AG10803 (cell line): Measurements from ENCODE around the gene SYNGR1.

Experiments used
- DNase-seq: peaks from one replicate; pipeline ENCODE4 v3.0.0; 2010; ENCODE audit warnings: low read depth
- H3K4me3 ChIP-seq: 2 replicates; pipeline ENCODE4 v1.5.1; 2011; ENCODE audit warnings: mild to moderate bottlenecking, low read length, control low read depth
- TF ChIP-seq, protein P1 (sequence below): conservative IDR thresholded peaks from 2 replicates; pipeline ENCODE4 v1.5.1; 2011; ENCODE audit warnings: mild to moderate bottlenecking, low read length, control low read depth, inconsistent platforms

Gene SYNGR1

DNA sequence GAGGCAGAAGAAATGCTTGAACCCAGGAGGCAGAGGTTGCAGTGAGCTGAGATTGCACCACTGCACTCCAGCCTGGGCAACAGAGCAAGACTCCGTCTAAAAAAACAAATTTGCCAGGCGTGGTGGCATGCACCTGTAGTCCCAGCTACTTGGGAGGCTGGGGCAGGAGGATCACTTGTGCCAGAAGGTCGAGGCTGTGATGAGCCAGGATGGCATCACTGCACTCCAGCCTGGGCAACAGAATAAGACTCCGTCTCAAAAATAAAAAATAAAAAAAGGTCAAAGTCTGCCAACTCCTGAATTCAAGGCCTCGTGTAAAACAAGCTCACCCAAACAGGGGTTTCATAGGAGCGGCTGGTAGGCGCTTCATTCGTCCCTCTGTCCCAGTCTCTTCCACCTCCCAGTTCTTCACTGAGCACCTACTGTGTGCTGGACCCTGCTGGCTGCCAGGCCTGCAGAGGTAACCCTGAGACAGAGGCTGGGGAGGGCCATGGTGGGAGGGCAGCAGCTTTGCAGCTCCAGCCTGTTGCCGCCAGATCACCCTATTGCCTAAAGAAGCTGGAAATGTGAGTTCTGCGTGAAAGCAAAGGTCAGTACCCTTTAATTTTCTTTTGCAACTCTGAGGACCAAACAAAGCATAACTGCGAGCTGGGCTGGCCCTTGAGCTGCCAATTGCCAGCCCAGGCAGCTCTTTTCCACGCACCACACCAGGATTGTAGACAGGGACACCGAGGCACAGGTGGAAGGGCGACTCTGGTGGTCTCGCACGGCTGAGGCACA lies 45.7 kb upstream of the SYNGR1 start:
- DNase-seq, result no peak
- no peak overlapping the region for H3K4me3 ChIP-seq
- TF ChIP-seq, protein P1, sequence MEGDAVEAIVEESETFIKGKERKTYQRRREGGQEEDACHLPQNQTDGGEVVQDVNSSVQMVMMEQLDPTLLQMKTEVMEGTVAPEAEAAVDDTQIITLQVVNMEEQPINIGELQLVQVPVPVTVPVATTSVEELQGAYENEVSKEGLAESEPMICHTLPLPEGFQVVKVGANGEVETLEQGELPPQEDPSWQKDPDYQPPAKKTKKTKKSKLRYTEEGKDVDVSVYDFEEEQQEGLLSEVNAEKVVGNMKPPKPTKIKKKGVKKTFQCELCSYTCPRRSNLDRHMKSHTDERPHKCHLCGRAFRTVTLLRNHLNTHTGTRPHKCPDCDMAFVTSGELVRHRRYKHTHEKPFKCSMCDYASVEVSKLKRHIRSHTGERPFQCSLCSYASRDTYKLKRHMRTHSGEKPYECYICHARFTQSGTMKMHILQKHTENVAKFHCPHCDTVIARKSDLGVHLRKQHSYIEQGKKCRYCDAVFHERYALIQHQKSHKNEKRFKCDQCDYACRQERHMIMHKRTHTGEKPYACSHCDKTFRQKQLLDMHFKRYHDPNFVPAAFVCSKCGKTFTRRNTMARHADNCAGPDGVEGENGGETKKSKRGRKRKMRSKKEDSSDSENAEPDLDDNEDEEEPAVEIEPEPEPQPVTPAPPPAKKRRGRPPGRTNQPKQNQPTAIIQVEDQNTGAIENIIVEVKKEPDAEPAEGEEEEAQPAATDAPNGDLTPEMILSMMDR, result no peak

DNA sequence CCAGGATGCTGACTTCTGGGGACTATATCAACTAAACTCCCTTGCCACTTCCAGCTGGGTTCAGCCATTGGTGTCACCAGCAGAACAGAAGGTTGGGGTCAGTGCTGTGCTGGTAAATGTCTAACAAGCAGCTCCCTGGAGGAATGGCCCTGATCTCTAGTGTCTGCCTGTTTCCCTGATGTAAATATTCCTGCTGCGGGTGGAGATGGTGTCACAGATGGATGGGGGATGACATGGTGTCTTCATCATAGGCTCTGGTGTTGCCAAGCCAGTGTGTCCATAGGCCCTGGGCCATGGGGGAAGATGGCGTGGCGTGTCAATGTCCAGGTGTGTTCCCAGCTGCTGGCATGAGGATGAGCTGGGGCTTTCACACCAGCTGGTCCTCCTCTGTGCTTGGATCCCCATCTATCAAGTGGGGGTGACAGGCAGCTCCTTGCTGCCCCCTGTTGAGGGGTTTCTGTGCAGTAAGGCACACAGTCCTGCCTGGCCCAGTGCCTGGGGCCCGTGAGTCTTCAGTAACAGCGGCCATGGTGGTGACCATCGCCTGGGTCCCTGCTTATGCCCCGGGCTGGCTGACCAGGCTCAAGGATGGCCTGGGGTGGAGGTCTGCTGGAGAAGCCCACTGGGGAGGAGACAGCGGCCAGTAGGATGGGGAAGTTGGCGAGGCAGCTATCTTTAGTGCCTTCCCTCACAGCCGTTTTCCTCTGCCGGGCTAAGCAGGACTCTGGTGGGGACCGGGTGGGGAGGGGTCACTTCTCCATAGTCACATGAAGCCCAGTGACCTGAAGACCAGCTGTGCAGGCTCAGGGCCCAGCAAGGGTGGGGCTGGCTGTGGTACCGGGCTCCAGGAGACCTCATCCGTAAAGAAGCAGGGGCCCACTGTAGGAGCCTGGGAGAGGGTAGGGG lies 43.1 kb upstream of the SYNGR1 start:
- no peak overlapping the region for H3K4me3 ChIP-seq
- TF ChIP-seq, protein P1, result peak; percentile 19
- DNase-seq, result no peak

DNA sequence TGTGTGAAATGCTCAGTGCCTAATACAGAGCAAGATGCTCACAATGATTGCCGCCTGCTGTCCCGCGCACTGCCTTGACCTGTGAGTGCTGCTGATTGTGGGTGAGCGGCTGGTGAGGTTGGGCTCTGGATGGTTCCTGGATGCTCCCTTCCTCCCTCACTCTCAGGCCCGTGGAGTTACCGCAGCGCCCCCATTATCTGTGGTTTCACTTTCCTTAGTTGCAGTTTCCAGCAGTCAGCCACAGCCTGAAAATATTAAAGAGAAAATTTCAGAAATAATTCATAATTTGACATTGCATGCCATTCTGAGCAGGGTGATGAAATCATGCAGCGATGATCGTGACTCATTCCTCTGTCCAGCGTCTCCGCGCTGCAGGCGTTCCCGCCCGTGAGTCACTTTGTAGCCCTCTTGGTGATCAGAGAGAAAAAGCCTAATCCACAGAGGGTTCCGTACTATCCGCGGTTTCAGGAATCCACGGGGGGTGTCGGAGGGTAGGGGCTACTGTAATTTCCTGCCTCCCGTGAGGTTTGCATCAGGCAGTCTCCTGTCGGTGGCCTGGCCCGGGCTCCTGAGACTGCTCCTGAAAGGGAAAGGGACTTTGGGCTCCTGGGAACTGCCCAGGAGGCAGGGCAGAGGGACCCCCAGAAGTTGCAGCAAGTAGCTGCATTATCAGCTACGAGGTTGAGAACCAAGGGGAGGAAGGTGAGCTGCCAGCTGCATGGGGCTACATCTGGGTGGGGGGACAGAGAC lies 41.0 kb upstream of the SYNGR1 start:
- TF ChIP-seq, protein P1, result peak; percentile 34
- peak overlapping the region; percentile 47 for H3K4me3 ChIP-seq

DNA sequence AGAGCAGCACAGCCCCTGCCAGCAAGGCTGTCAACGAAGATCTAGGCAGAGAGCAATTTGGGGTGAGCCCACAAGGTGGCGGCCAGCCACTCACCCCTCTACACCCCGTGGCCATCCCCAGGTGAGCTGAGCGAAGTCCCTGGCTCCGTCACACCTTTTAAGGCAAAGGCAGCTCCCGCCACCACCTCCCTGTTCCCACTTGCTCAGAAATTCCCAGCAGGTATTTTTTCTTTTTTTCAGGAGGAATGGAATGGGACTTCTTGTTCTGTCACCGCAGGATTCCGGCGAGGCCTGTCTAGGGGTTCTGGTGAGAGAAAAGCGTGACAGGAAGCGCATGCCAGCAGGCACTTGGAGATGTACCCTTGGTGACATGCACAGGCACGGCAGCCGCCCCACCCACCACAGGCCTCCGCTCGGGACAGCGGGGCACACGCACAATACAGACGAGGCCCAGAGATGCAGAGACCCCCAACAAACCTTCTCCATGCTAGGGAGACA lies 40.4 kb upstream of the SYNGR1 start:
- TF ChIP-seq, protein P1, result peak; percentile 41
- peak; percentile 77 for DNase-seq

More for the DNA sequence above, 41.0 kb upstream of the SYNGR1 start:
- DNase-seq, result peak; percentile 95

DNA sequence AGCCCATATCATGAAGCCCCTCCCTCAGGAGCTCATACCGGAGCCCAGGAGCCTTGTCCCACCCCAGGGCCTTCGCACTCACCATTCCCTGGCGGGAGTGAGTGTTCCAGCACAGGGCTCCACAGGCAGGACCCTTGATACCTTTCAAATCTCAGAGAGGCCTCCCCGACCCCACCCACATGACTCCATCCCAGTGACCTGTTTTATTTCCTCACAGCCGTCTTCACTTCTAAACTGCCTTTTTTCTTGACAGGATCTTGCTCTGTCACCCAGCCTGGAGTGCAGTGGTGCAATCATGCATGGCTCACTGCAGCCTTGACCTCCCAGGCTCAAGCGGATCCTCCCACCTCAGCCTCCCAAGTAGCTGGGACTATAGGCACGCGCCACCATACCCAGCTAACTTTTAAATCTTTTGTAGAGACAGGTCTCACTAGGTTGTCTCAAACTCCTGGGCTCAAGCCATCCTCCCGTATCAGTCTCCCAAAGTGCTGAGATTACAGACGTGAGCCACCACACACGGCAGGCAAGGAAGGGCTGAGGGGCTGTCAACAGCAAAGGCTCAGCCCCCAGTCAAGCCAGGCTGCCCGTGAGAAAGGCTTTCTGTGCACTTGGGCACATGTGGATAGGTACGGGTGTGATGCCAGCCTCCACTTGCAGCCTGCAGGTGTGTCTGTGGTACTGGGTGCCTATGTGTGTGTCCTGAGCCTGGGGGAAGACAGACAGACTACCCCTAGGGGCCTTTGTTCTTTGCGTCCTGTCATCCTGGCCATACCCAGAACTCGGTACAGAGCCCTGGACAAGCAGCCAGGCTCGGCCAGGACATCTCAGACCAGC lies 39.7 kb upstream of the SYNGR1 start:
- H3K4me3 ChIP-seq, result no peak overlapping the region
- DNase-seq, result peak; percentile 60
- TF ChIP-seq, protein P1, result no peak

More for the DNA sequence above, 40.4 kb upstream of the SYNGR1 start:
- H3K4me3 ChIP-seq, result peak overlapping the region; percentile 39

DNA sequence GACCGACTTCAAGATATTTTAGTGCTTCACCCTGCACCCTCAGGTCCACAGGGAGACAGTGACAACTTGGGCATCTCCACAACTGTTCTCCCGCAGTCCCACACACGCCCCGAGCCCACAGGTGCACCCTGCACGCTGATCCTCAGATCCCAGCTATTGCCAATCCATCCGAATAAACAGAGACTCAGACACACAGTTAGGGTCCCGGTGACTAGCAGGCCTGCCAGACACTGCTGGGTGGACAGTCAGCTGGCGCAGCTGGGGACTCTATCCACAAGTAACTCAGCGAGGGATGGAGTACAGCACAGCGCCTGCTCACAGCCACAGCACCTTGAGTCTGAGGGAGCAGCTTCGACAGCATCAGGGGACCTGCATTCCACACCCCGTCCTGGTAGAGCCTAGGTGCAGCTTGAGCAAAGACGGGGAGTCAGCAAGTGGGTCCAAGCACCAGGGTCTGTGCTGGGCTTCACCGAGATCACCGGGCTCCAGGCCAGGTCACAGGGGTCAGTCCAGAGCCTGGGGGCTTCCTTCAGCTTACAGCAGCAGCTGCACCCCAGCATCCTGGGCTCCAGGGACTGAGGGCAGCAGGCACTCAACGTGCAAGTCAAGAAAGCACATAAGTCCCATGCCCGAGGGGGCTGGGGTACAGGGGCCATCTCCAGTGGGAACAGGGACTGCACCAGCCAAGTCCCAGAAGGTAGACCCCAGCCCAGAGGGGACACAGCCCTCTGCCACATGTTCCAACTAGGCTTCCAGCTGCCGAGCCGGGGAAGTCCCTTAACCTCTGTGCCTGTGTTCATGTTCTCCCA lies 38.0 kb upstream of the SYNGR1 start:
- no peak for DNase-seq
- TF ChIP-seq, protein P1, result no peak
- H3K4me3 ChIP-seq, result no peak overlapping the region
